Measurements from ENCODE around the gene TGFBR3L.

DNA sequence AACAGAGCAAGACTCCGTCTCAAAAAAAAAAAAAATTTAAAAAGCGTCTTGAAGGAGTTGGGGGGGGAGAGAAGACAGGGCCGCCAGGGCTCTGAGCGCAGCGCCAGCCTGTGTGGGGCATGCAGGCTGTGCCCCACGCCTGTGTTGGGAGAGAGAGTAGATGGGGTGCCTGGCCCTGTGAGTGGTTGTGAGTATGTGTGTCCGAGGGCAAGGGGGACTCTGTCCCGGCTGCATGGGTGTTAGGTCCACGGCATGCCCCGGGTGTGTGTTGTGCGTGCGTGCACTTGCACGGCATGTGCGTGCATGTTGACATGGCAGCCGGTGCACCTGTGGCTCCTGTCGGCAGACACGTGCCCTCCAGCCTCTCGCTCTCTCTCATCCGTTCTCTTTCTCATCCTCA lies 7.5 kb upstream of the TGFBR3L start:
- TF ChIP-seq, protein P1, sequence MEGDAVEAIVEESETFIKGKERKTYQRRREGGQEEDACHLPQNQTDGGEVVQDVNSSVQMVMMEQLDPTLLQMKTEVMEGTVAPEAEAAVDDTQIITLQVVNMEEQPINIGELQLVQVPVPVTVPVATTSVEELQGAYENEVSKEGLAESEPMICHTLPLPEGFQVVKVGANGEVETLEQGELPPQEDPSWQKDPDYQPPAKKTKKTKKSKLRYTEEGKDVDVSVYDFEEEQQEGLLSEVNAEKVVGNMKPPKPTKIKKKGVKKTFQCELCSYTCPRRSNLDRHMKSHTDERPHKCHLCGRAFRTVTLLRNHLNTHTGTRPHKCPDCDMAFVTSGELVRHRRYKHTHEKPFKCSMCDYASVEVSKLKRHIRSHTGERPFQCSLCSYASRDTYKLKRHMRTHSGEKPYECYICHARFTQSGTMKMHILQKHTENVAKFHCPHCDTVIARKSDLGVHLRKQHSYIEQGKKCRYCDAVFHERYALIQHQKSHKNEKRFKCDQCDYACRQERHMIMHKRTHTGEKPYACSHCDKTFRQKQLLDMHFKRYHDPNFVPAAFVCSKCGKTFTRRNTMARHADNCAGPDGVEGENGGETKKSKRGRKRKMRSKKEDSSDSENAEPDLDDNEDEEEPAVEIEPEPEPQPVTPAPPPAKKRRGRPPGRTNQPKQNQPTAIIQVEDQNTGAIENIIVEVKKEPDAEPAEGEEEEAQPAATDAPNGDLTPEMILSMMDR (optimal IDR thresholded peaks at IDR 0.05 in 1 of 3, IDR thresholded peaks at IDR 0.05 in 1 of 3, conservative IDR thresholded peaks at IDR 0.05 in 1 of 3; ENCODE audit: extremely low read depth in 1 of 3, insufficient read depth in 2 of 3, low read length in 3 of 3), result no peak
- TF ChIP-seq EZH2 (IDR thresholded peaks at IDR 0.05; ENCODE audit: low read length), result no peak

Measured in keratinocyte (primary cell).